ENCODE results near the gene LUC7L. TPM values are rescaled to one million over a fixed set of nuclear protein-coding genes. Genes with fewer than 3 reads are reported as not detected.

The LUC7L gene
- total and polyA plus RNA-seq, 10 of the 15 experiments (the other 5 are each of a cell fraction or from before 2014, with no cell fraction given): 2.3 to 59.6 (median 44.1) TPM

GRCh38 chr16:185213-185612 is 44.0 kb downstream of the LUC7L start:
- BruUV-seq (replicated peaks): no TSS peak
- Histone ChIP-seq H4K20me1 (ENCODE audit: control insufficient read depth, insufficient read depth) (no peaks in the 10 kb centered on the region), H3K27me3 (replicated peaks in 1 of 2; ENCODE audit: control insufficient read depth in 2 of 2, insufficient read depth in 2 of 2, low read length in 1 of 2) (peaks cover 0 to 2% of the 10 kb centered on the region in 2 experiments; a peak in 3 of 4 replicates), H3K27ac (ENCODE audit: control insufficient read depth, insufficient read depth) (no peak overlapping the region), H2AFZ (ENCODE audit: control insufficient read depth, low read depth, low read length) (no peak overlapping the region), H3K4me1 (ENCODE audit: control insufficient read depth, insufficient read depth, low read length) (peaks cover 8% of the 10 kb centered on the region; the same call in 1 of the 2 replicates), H3K9ac (ENCODE audit: control insufficient read depth, insufficient read depth, low read length) (no peak overlapping the region), H3K4me2 (ENCODE audit: control insufficient read depth, insufficient read depth) (no peak overlapping the region), H3K4me3 (no peak overlapping the region), H3K9me3 (replicated peaks; ENCODE audit: control insufficient read depth, insufficient read depth, low read length) (no peaks in the 10 kb centered on the region), H3K36me3 (ENCODE audit: control insufficient read depth in 2 of 2, insufficient read depth in 2 of 2, low read length in 1 of 2) (peaks cover 10 to 11% of the 10 kb centered on the region in 2 experiments), H3K79me2 (ENCODE audit: control insufficient read depth, insufficient read depth, low read length) (no peaks in the 10 kb centered on the region)
- FAIRE-seq: no peak
- TF ChIP-seq SRF (IDR thresholded peaks at IDR 0.05; ENCODE audit: low read depth in 2 of 2, low read length in 2 of 2) (no peak), MYB (IDR thresholded peaks at IDR 0.05; ENCODE audit: borderline replicate concordance, low read depth, low read length) (no peak), SMARCA5 (IDR thresholded peaks at IDR 0.05) (no peak), USF1 (IDR thresholded peaks at IDR 0.05; ENCODE audit: borderline replicate concordance, extremely low read length, insufficient read depth, low read depth, low read length) (no peak), SMC3 (IDR thresholded peaks at IDR 0.05; ENCODE audit: borderline replicate concordance, low read length) (no peak), IRF4 (IDR thresholded peaks at IDR 0.05; ENCODE audit: low read depth, low read length) (no peak), BCL3 (IDR thresholded peaks at IDR 0.05; ENCODE audit: borderline replicate concordance, insufficient read depth, low read depth, low read length, poor library complexity, severe bottlenecking) (no peak), POLR2AphosphoS5 (IDR thresholded peaks at IDR 0.05; ENCODE audit: low read length) (no peak), STAT3 (IDR thresholded peaks at IDR 0.05; ENCODE audit: low read depth, low read length) (no peak), TBL1XR1 (IDR thresholded peaks at IDR 0.05; ENCODE audit: low read depth, low read length) (no peak), MEF2B (IDR thresholded peaks at IDR 0.05; ENCODE audit: partially characterized antibody, poor library complexity, severe bottlenecking) (no peak), NFXL1 (IDR thresholded peaks at IDR 0.05; ENCODE audit: borderline replicate concordance) (no peak), POLR2A (IDR thresholded peaks at IDR 0.05; ENCODE audit: low read depth, low read length) (no peak; the same call in 1 of the 2 replicates), NBN (IDR thresholded peaks at IDR 0.05) (no peak)
- TF ChIP-seq, protein P1, sequence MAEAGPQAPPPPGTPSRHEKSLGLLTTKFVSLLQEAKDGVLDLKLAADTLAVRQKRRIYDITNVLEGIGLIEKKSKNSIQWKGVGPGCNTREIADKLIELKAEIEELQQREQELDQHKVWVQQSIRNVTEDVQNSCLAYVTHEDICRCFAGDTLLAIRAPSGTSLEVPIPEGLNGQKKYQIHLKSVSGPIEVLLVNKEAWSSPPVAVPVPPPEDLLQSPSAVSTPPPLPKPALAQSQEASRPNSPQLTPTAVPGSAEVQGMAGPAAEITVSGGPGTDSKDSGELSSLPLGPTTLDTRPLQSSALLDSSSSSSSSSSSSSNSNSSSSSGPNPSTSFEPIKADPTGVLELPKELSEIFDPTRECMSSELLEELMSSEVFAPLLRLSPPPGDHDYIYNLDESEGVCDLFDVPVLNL (IDR thresholded peaks at IDR 0.05; ENCODE audit: low read depth, low read length): no peak
- TF ChIP-seq, protein P2, sequence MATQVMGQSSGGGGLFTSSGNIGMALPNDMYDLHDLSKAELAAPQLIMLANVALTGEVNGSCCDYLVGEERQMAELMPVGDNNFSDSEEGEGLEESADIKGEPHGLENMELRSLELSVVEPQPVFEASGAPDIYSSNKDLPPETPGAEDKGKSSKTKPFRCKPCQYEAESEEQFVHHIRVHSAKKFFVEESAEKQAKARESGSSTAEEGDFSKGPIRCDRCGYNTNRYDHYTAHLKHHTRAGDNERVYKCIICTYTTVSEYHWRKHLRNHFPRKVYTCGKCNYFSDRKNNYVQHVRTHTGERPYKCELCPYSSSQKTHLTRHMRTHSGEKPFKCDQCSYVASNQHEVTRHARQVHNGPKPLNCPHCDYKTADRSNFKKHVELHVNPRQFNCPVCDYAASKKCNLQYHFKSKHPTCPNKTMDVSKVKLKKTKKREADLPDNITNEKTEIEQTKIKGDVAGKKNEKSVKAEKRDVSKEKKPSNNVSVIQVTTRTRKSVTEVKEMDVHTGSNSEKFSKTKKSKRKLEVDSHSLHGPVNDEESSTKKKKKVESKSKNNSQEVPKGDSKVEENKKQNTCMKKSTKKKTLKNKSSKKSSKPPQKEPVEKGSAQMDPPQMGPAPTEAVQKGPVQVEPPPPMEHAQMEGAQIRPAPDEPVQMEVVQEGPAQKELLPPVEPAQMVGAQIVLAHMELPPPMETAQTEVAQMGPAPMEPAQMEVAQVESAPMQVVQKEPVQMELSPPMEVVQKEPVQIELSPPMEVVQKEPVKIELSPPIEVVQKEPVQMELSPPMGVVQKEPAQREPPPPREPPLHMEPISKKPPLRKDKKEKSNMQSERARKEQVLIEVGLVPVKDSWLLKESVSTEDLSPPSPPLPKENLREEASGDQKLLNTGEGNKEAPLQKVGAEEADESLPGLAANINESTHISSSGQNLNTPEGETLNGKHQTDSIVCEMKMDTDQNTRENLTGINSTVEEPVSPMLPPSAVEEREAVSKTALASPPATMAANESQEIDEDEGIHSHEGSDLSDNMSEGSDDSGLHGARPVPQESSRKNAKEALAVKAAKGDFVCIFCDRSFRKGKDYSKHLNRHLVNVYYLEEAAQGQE (IDR thresholded peaks at IDR 0.05; ENCODE audit: low read depth, low read length): no peak
- TF ChIP-seq, protein P3, sequence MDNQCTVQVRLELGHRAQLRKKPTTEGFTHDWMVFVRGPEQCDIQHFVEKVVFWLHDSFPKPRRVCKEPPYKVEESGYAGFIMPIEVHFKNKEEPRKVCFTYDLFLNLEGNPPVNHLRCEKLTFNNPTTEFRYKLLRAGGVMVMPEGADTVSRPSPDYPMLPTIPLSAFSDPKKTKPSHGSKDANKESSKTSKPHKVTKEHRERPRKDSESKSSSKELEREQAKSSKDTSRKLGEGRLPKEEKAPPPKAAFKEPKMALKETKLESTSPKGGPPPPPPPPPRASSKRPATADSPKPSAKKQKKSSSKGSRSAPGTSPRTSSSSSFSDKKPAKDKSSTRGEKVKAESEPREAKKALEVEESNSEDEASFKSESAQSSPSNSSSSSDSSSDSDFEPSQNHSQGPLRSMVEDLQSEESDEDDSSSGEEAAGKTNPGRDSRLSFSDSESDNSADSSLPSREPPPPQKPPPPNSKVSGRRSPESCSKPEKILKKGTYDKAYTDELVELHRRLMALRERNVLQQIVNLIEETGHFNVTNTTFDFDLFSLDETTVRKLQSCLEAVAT (IDR thresholded peaks at IDR 0.05): no peak
- ChIA-PET RAD21 (ENCODE audit: unreplicated experiment) (no interaction called here), POLR2A (no interaction called here), SMC1A (ENCODE audit: uncharacterized antibody, unreplicated experiment) (no interaction called here), CTCF (no interaction called here)
- ATAC-seq: no peak
- intact Hi-C loops (cut with micrococcal nuclease; ENCODE audit: unreplicated experiment): no loop called here
- in situ Hi-C loops (cut with MboI): no loop called here
- no peak for DNase-seq (ENCODE audit: low read depth, low spot score)
- 98% methylated on average over 13 of the region's 13 CpGs for WGBS (ENCODE audit: insufficient coverage, insufficient replicate concordance, low lambda C conversion rate, missing lambda C conversion rate)
